SW 1271 (cell line): Measurements from ENCODE around the gene ADPRHL1.
"Not testable (repeated sequence)": the region's sequence is repeated elsewhere in the genome, so short reads cannot be mapped to it uniquely, and the experiment has no call there.

Source experiments
- DNase-seq, 2 experiments: peaks; one replicate each; lab custom pipeline; 2025; lab: John Stamatoyannopoulos, UW

Gene ADPRHL1

GRCh38 chr13:113369189-113369588 lies 84.1 kb downstream of the ADPRHL1 start:
- DNase-seq: no peak

GRCh38 chr13:113368353-113368752 lies 84.9 kb downstream of the ADPRHL1 start:
- DNase-seq: not testable (repeated sequence)

- no peak for DNase-seq
These were observed 85.5 kb downstream of the ADPRHL1 start for GRCh38 chr13:113367771-113368170.

- DNase-seq: no peak
These were observed 86.2 kb downstream of the ADPRHL1 start for GRCh38 chr13:113367020-113367560.

- DNase-seq: no peak
These were observed 87.2 kb downstream of the ADPRHL1 start for GRCh38 chr13:113365971-113366588.

GRCh38 chr13:113365583-113365970 lies 87.7 kb downstream of the ADPRHL1 start:
- no peak for DNase-seq

- no peak for DNase-seq
These were observed 88.2 kb downstream of the ADPRHL1 start for GRCh38 chr13:113364901-113365582.

GRCh38 chr13:113364311-113364889 lies 88.9 kb downstream of the ADPRHL1 start:
- no peak for DNase-seq

- DNase-seq: no peak
These were observed 91.9 kb downstream of the ADPRHL1 start for GRCh38 chr13:113361406-113361805.

GRCh38 chr13:113360446-113360845 lies 92.8 kb downstream of the ADPRHL1 start:
- DNase-seq: no peak

- no peak for DNase-seq
These were observed 93.7 kb downstream of the ADPRHL1 start for GRCh38 chr13:113359571-113359970.

- no peak for DNase-seq
These were observed 94.6 kb downstream of the ADPRHL1 start for GRCh38 chr13:113358653-113359190.

GRCh38 chr13:113357529-113357928 lies 95.8 kb downstream of the ADPRHL1 start:
- DNase-seq: no peak

GRCh38 chr13:113356596-113356995 lies 96.7 kb downstream of the ADPRHL1 start:
- no peak for DNase-seq

- no peak for DNase-seq
These were observed 97.7 kb downstream of the ADPRHL1 start for GRCh38 chr13:113355621-113356020.

- no peak for DNase-seq
These were observed 98.3 kb downstream of the ADPRHL1 start for GRCh38 chr13:113354831-113355610.

GRCh38 chr13:113353254-113353653 lies 100.0 kb downstream of the ADPRHL1 start:
- DNase-seq: no peak

- DNase-seq: no peak
These were observed 101.7 kb downstream of the ADPRHL1 start for GRCh38 chr13:113351514-113352026.

- no peak for DNase-seq
These were observed 102.4 kb downstream of the ADPRHL1 start for GRCh38 chr13:113350938-113351335.

GRCh38 chr13:113350065-113350937 lies 103.0 kb downstream of the ADPRHL1 start:
- DNase-seq: no peak
